Calu3 (cell line): ENCODE measurements around the gene MIOX. TPM values are rescaled to one million over a fixed set of nuclear protein-coding genes. Genes with fewer than 3 reads are reported as not detected.

ENCODE experiments used
- BruUV-seq: library from RNA; stranded (reverse); fragments of 400-500 nt; replicated peaks from 2 replicates; lab custom pipeline; 2021; lab: Mats Ljungman, UMichigan
- CTCF ChIA-PET: fragments of 300-600 bp; sonication (Branson Sonifier 250); formaldehyde crosslinking; loops from one replicate; lab custom pipeline; 2022; ENCODE audit warnings: antibody characterized with exemption; lab: Charles Lee
- DNase-seq: peaks from one replicate; pipeline ENCODE4 v3.0.0; 2022
- H3K27ac Mint-ChIP-seq: one replicate; pipeline ENCODE4 v1.8.0; 2022; ENCODE audit warnings: mixed read lengths; ENCODE audit not compliant: unreplicated experiment
- H3K27me3 Mint-ChIP-seq: one replicate; pipeline ENCODE4 v1.8.0; 2022; ENCODE audit warnings: mixed read lengths; ENCODE audit not compliant: unreplicated experiment
- H3K36me3 Mint-ChIP-seq: one replicate; pipeline ENCODE4 v1.8.0; 2022; ENCODE audit warnings: mild to moderate bottlenecking, moderate library complexity, mixed read lengths; ENCODE audit not compliant: insufficient read depth, unreplicated experiment
- H3K4me1 Mint-ChIP-seq: one replicate; pipeline ENCODE4 v1.8.0; 2022; ENCODE audit warnings: mild to moderate bottlenecking, low read depth, mixed read lengths; ENCODE audit not compliant: unreplicated experiment
- H3K4me3 Mint-ChIP-seq: one replicate; pipeline ENCODE4 v1.8.0; 2022; ENCODE audit warnings: mild to moderate bottlenecking, low read depth, moderate library complexity, mixed read lengths; ENCODE audit not compliant: unreplicated experiment
- H3K9me3 Mint-ChIP-seq: one replicate; pipeline ENCODE4 v1.8.0; 2022; ENCODE audit warnings: low read depth, mixed read lengths; ENCODE audit not compliant: unreplicated experiment
- CTCF ChIP-seq: fragments of 200-600 bp; IDR thresholded peaks from one replicate; pipeline ENCODE4 v1.8.0; 2022; ENCODE audit warnings: antibody characterized with exemption; ENCODE audit not compliant: unreplicated experiment
- intact Hi-C: fragments of 100-400 bp; cut with micrococcal nuclease; formaldehyde crosslinking; loops from one replicate; pipeline ENCODE4 v1.10.0; 2022; ENCODE audit not compliant: unreplicated experiment
- total RNA-seq: library from RNA; stranded (reverse); gene quantifications from 2 replicates; pipeline ENCODE4 v1.2.3, GENCODE V29; 2022

Gene MIOX
- total RNA-seq, 1 experiment from 2014 or later: 0.45 TPM

DNA sequence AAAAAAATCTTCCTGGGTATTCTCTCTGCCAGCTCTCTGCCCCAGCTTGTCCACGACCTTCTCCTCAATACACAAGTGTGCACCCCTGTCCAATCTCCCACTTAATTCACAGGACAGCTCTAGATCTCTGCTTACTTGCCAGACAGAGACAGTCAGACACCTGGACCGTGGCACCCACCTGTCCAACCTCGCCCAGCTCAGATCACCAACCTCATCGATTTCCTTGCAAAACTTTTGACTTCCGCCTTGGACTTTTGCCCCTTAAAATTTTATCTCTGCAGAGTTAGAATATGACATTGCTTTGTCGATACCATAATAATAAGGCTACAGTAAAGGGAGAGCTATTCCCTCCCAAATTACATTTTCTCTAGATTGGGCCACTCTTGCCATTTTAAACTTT is 10.4 kb downstream of the MIOX start:
- Mint-ChIP-seq H3K27ac (no peak overlapping the region), H3K4me3 (peak overlapping the region; percentile 4), H3K27me3 (no peaks in the 10 kb centered on the region), H3K36me3 (peaks cover 4% of the 10 kb centered on the region), H3K9me3 (no peaks in the 10 kb centered on the region), H3K4me1 (peaks cover 32% of the 10 kb centered on the region)
- peak; percentile 42 for DNase-seq
- CTCF ChIA-PET: interaction anchor here (0.6 to 2.1 kb wide), 6 partner anchors 9 to 274 kb away, joined by 4 to 6 read pairs (median 5); partner anchors contain the start of genes LMF2 and NCAPH2
- no peak for TF ChIP-seq CTCF
- intact Hi-C loops: loop anchor here (5.0 to 10.0 kb wide), 2 partner anchors 52 to 350 kb away; no protein-coding TSS in a partner anchor
- BruUV-seq: no TSS peak

DNA sequence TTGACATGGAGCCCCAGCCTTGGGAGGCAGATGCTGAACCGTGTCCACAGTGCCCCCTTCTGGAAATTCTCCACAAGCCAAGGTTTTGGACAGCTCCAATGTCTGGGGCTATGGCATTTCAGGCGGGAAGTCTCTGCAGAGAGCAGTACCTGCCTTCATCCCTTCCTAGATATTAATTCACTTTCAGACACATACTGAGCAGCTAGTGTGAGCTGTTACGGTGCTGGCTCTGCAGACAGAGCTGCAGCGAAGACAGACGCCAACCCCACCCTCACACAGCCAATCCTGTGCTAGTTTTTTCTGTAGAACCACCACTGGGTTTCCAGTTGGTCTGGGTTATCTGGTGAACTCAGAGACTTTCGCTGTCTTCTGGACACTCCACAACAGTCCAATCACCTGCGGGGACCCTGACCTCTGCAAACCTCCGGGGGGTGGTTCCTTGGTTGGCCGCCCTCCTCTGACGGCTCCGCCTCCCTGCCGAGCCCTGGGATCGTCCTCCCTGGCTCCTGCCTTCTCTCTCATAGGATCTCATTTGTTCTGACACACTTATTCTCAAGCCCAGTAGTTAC is 11.7 kb downstream of the MIOX start:
- intact Hi-C loops: loop anchor here (5.0 to 10.0 kb wide), 2 partner anchors 54 to 351 kb away; no protein-coding TSS in a partner anchor

GRCh38 chr22:50500452-50500851 is 13.8 kb downstream of the MIOX start:
- intact Hi-C loops: no loop called here
- no peak for TF ChIP-seq CTCF
- DNase-seq: no peak
- Mint-ChIP-seq H3K36me3 (peaks cover 8% of the 10 kb centered on the region), H3K4me1 (peaks cover 31% of the 10 kb centered on the region), H3K27ac (no peak overlapping the region), H3K9me3 (no peaks in the 10 kb centered on the region), H3K27me3 (no peaks in the 10 kb centered on the region), H3K4me3 (no peak overlapping the region)
- CTCF ChIA-PET: interaction anchor here (0.6 kb wide), 1 partner anchor 62 kb away, joined by 5 read pairs; the partner anchor contains the start of gene SYCE3
- BruUV-seq: no TSS peak

More for the DNA sequence above, 11.7 kb downstream of the MIOX start:
- Mint-ChIP-seq H3K27me3 (no peaks in the 10 kb centered on the region), H3K4me1 (peaks cover 32% of the 10 kb centered on the region), H3K27ac (no peak overlapping the region), H3K36me3 (peaks cover 4% of the 10 kb centered on the region), H3K4me3 (peak overlapping the region; percentile 48), H3K9me3 (no peaks in the 10 kb centered on the region)
- DNase-seq: peak; percentile 83
- BruUV-seq: no TSS peak
- CTCF ChIA-PET: interaction anchor here (0.6 to 2.1 kb wide), 10 partner anchors 9 to 147 kb away, joined by 3 to 6 read pairs (median 4); partner anchors contain the start of genes LMF2, NCAPH2 and SCO2
- peak; percentile 77 for TF ChIP-seq CTCF

- no TSS peak for BruUV-seq
- Mint-ChIP-seq H3K27me3 (no peaks in the 10 kb centered on the region), H3K36me3 (peaks cover 22% of the 10 kb centered on the region), H3K4me1 (peaks cover 20% of the 10 kb centered on the region), H3K27ac (no peak overlapping the region), H3K9me3 (no peaks in the 10 kb centered on the region), H3K4me3 (no peak overlapping the region)
- DNase-seq: no peak
- intact Hi-C loops: no loop called here
- TF ChIP-seq CTCF: no peak
- CTCF ChIA-PET: interaction anchor here (0.7 to 1.4 kb wide), 2 partner anchors 23 to 43 kb away, joined by 4 read pairs; no protein-coding TSS in a partner anchor
Observed at GRCh38 chr22:50502096-50502495, 15.4 kb downstream of the MIOX start.
